GM12891 (cell line): ENCODE data around the gene OR6B2.

Experiments used
- PAX5 ChIP-seq: IDR thresholded peaks from 2 replicates; pipeline ENCODE4 v1.6.1; 2011; ENCODE audit warnings: low read length, moderate library complexity, mild to moderate bottlenecking; ENCODE audit not compliant: insufficient read depth, severe bottlenecking
- POLR2A ChIP-seq: IDR thresholded peaks from 2 replicates; pipeline ENCODE4 v1.6.1; 2011; ENCODE audit warnings: low read depth, low read length, control low read depth
- POLR2AphosphoS5 ChIP-seq: IDR thresholded peaks from 2 replicates; pipeline ENCODE4 v1.6.1; 2011; ENCODE audit warnings: low read depth, low read length, control low read depth

- TF ChIP-seq POLR2AphosphoS5 (no peak), POLR2A (no peak), PAX5 (no peak)
Observed at GRCh38 chr2:240074545-240074944, 44.3 kb upstream of the OR6B2 start.
